ENCODE data around the gene VPS54. TPM values are rescaled to one million over a fixed set of nuclear protein-coding genes. Genes with fewer than 3 reads are reported as not detected.

The VPS54 gene
- polyA plus RNA-seq, 3 donors = 11.4 to 17.3 (median 11.5) TPM

- intact Hi-C loops (cut with micrococcal nuclease) = no loop called here
- Histone ChIP-seq H3K4me3 (replicated peaks in 1 of 3; ENCODE audit: low read depth in 2 of 3, low read length in 3 of 3) (no peak overlapping the region), H4K20me1 (ENCODE audit: insufficient read depth, low read length) (peaks cover 45% of the 10 kb centered on the region), H3K27me3 (ENCODE audit: control insufficient read depth in 2 of 2, insufficient read depth in 2 of 2, low read length in 2 of 2) (no peaks in the 10 kb centered on the region), H3K4me1 (ENCODE audit: control insufficient read depth in 1 of 2, insufficient read depth in 2 of 2, low read length in 2 of 2) (no peaks in the 10 kb centered on the region), H2AFZ (ENCODE audit: insufficient read depth, low read depth, low read length, poor library complexity, severe bottlenecking) (no peak overlapping the region), H3K4me2 (replicated peaks; ENCODE audit: extremely low read depth, low read length, poor library complexity, severe bottlenecking) (no peak overlapping the region), H3K27ac (ENCODE audit: low read depth in 1 of 2, low read length in 2 of 2) (no peak overlapping the region), H3K9ac (ENCODE audit: insufficient read depth, low read length, poor library complexity, severe bottlenecking) (no peak overlapping the region), H3K36me3 (replicated peaks in 1 of 2; ENCODE audit: control insufficient read depth in 1 of 2, insufficient read depth in 2 of 2, low read length in 2 of 2) (peaks cover 6 to 21% of the 10 kb centered on the region in 2 donors), H3K9me3 (replicated peaks in 1 of 2; ENCODE audit: control insufficient read depth in 1 of 2, insufficient read depth in 1 of 2, low read length in 2 of 2) (peaks cover 4 to 19% of the 10 kb centered on the region in 2 donors), H3K79me2 (ENCODE audit: insufficient read depth, low read length) (peaks cover 60% of the 10 kb centered on the region)
- Mint-ChIP-seq H3K4me1 (no peaks in the 10 kb centered on the region), H3K27ac (peak overlapping the region in 1 of 7 donors; percentile 32), H3K4me3 (no peak overlapping the region), H3K36me3 (peaks cover 31 to 38% of the 10 kb centered on the region in 2 donors), H3K9me3 (peaks cover 18 to 33% (median 28%) of the 10 kb centered on the region in 7 donors), H3K27me3 (ENCODE audit: low read depth in 3 of 3) (no peaks in the 10 kb centered on the region)
- WGBS (ENCODE audit: insufficient coverage) = 98% methylated on average over 4 of the region's 5 CpGs
- no peak for TF ChIP-seq CTCF (IDR thresholded peaks at IDR 0.05)
- DNase-seq = no peak
Observed at GRCh38 chr2:64001382-64002101, 17.7 kb downstream of the VPS54 start.

DNA sequence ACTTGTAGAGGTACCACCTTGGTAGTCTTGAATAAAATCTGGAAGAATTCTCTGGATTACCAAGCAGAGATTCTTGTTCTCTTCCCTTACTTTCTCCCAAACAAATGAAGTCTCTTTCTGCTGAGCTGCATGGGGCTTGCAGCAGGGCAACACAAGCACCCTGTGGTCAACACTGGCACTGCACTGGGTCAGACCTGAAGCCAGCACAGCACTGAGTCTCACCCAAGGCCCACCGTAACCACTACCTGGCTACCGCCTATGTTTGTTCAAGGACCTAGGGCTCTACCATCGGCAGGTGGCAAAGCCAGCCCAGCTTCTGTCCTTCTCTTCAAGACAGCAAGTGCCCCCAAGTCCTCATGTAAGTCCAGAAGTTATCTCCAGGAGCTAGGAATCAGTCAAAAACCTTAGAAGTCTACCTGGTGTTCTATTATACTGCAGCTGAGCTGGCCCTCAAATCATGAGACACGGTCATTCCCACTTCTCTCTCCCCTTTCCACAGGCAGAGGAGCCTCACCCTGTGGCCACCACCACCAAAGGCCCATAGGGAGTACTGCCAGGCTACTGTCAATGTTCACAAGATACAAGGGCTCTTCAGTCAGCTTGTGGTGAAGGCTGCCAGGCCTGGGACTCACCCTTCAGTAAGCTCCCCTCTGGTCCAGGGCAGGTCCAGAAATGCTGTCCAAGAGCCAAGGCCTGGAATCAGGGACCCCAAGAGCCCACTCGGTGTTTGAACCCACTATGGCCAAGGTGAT, 18.4 kb downstream of the VPS54 start:
- Mint-ChIP-seq H3K4me3 (no peak overlapping the region), H3K27ac (peak overlapping the region in 2 of 7 donors; percentile 17 to 18), H3K4me1 (no peaks in the 10 kb centered on the region), H3K36me3 (peaks cover 28 to 33% of the 10 kb centered on the region in 2 donors), H3K27me3 (ENCODE audit: low read depth in 3 of 3) (no peaks in the 10 kb centered on the region), H3K9me3 (peaks cover 18 to 39% (median 29%) of the 10 kb centered on the region in 7 donors)
- Histone ChIP-seq H3K9me3 (replicated peaks in 1 of 2; ENCODE audit: control insufficient read depth in 1 of 2, insufficient read depth in 1 of 2, low read length in 2 of 2) (peaks cover 4 to 21% of the 10 kb centered on the region in 2 donors), H4K20me1 (ENCODE audit: insufficient read depth, low read length) (peaks cover 38% of the 10 kb centered on the region), H3K9ac (ENCODE audit: insufficient read depth, low read length, poor library complexity, severe bottlenecking) (no peak overlapping the region), H3K27me3 (ENCODE audit: control insufficient read depth in 2 of 2, insufficient read depth in 2 of 2, low read length in 2 of 2) (no peaks in the 10 kb centered on the region), H2AFZ (ENCODE audit: insufficient read depth, low read depth, low read length, poor library complexity, severe bottlenecking) (no peak overlapping the region), H3K4me3 (replicated peaks in 1 of 3; ENCODE audit: low read depth in 2 of 3, low read length in 3 of 3) (no peak overlapping the region), H3K4me1 (ENCODE audit: control insufficient read depth in 1 of 2, insufficient read depth in 2 of 2, low read length in 2 of 2) (no peaks in the 10 kb centered on the region), H3K79me2 (ENCODE audit: insufficient read depth, low read length) (peaks cover 53% of the 10 kb centered on the region), H3K4me2 (replicated peaks; ENCODE audit: extremely low read depth, low read length, poor library complexity, severe bottlenecking) (no peak overlapping the region), H3K27ac (ENCODE audit: low read depth in 1 of 2, low read length in 2 of 2) (no peak overlapping the region), H3K36me3 (replicated peaks in 1 of 2; ENCODE audit: control insufficient read depth in 1 of 2, insufficient read depth in 2 of 2, low read length in 2 of 2) (peaks cover 6 to 18% of the 10 kb centered on the region in 2 donors)
- no peak for DNase-seq
- no peak for TF ChIP-seq CTCF (IDR thresholded peaks at IDR 0.05)
- WGBS (ENCODE audit: insufficient coverage) = 97% methylated on average over 5 of the region's 5 CpGs
- intact Hi-C loops (cut with micrococcal nuclease) = no loop called here
